HepG2 (cell line): ENCODE measurements around the gene DNAJC7. TPM values are rescaled to one million over a fixed set of nuclear protein-coding genes. Genes with fewer than 3 reads are reported as not detected.

Source experiments
- ETV6 ChIP-seq: sonication (generic); formaldehyde crosslinking; conservative IDR thresholded peaks from 2 replicates; pipeline ENCODE4 v1.4.0; 2020; ENCODE audit warnings: missing genetic modification reagents
- GATAD2A ChIP-seq: IDR thresholded peaks from 2 replicates; pipeline ENCODE4 v1.6.1; 2016
- HIVEP1 ChIP-seq: sonication (generic); formaldehyde crosslinking; IDR thresholded peaks from 2 replicates; pipeline ENCODE4 v1.4.0; 2020; ENCODE audit warnings: mild to moderate bottlenecking, missing genetic modification reagents
- NR2F2 ChIP-seq: IDR thresholded peaks from 2 replicates; pipeline ENCODE4 v1.6.1; 2012; ENCODE audit warnings: low read depth, inconsistent platforms, borderline replicate concordance
- PCBP1 ChIP-seq: fragments of 200-400 bp; formaldehyde crosslinking; IDR thresholded peaks from 2 replicates; pipeline ENCODE4 v1.6.1; 2017; ENCODE audit warnings: mild to moderate bottlenecking, low read depth, low read length, borderline replicate concordance
- RXRA ChIP-seq: sonication (generic); formaldehyde crosslinking; IDR thresholded peaks from 2 replicates; pipeline ENCODE4 v1.5.1; 2020; ENCODE audit warnings: missing genetic modification reagents
- ZNF430 ChIP-seq: sonication (generic); formaldehyde crosslinking; IDR thresholded peaks from 2 replicates; pipeline ENCODE4 v1.9.0; 2021; ENCODE audit warnings: mild to moderate bottlenecking, missing genetic modification reagents
- ZNF44 ChIP-seq: sonication (generic); formaldehyde crosslinking; IDR thresholded peaks from 2 replicates; pipeline ENCODE4 v1.5.1; 2020; ENCODE audit warnings: mild to moderate bottlenecking, missing genetic modification reagents
- ZNF543 ChIP-seq: sonication (generic); formaldehyde crosslinking; IDR thresholded peaks from 2 replicates; pipeline ENCODE4 v1.4.0; 2020; ENCODE audit warnings: mild to moderate bottlenecking, missing genetic modification reagents
- ZNF563 ChIP-seq: sonication (generic); formaldehyde crosslinking; IDR thresholded peaks from 2 replicates; pipeline ENCODE4 v1.8.0; 2022; ENCODE audit warnings: mild to moderate bottlenecking, moderate library complexity, missing genetic modification reagents
- ZNF775 ChIP-seq: sonication (generic); formaldehyde crosslinking; IDR thresholded peaks from 2 replicates; pipeline ENCODE4 v1.4.0; 2020; ENCODE audit warnings: missing genetic modification reagents, mild to moderate bottlenecking, moderate library complexity, borderline replicate concordance
- ZSCAN20 ChIP-seq: sonication (generic); formaldehyde crosslinking; IDR thresholded peaks from 2 replicates; pipeline ENCODE4 v1.4.0; 2020; ENCODE audit warnings: missing genetic modification reagents, mild to moderate bottlenecking, borderline replicate concordance
- polyA plus RNA-seq, 8 experiments: library from polyadenylated mRNA; depleted of rRNA in 3 of 8; stranded (reverse) in 7 of 8; unstranded in 1 of 8; fragments of >200 nt; fragmentation: Illumina TruSeq in 4 of 8; extraction: Trizol in 4 of 8; gene quantifications; 2 replicates each; pipeline versions ENCODE4 v1.2.1 to v1.2.3, GENCODE V29; 2011 to 2016; ENCODE audit warnings: low read depth in 4 of 8, missing spikeins in 1 of 8, mixed read lengths in 1 of 8; ENCODE audit not compliant: insufficient read depth in 1 of 8
- total RNA-seq, 5 experiments: library from RNA; depleted of rRNA; stranded (reverse); fragments of >200 nt; fragmentation: Illumina TruSeq; extraction: Trizol; gene quantifications; 2 replicates each; pipeline ENCODE4 v1.2.3, GENCODE V29; 2016; ENCODE audit warnings: low read depth in 1 of 5
- TF ChIP-seq, protein P1 (sequence below): sonication (generic); formaldehyde crosslinking; IDR thresholded peaks from 2 replicates; pipeline ENCODE4 v1.4.0; 2020; ENCODE audit warnings: mild to moderate bottlenecking, missing genetic modification reagents
- TF ChIP-seq, protein P2 (sequence below): sonication (generic); formaldehyde crosslinking; IDR thresholded peaks from 2 replicates; pipeline ENCODE4 v1.5.0; 2020; ENCODE audit warnings: mild to moderate bottlenecking, missing genetic modification reagents
- TF ChIP-seq, protein P3 (sequence below): IDR thresholded peaks from 2 replicates; pipeline ENCODE4 v1.6.1; 2012; ENCODE audit warnings: low read depth, low read length, improper control_type of control experiment

The DNAJC7 gene
- total and polyA plus RNA-seq, 2 of the 13 experiments (the other 11 are each of a cell fraction or from before 2014, with no cell fraction given): 47.7 to 132 TPM

DNA sequence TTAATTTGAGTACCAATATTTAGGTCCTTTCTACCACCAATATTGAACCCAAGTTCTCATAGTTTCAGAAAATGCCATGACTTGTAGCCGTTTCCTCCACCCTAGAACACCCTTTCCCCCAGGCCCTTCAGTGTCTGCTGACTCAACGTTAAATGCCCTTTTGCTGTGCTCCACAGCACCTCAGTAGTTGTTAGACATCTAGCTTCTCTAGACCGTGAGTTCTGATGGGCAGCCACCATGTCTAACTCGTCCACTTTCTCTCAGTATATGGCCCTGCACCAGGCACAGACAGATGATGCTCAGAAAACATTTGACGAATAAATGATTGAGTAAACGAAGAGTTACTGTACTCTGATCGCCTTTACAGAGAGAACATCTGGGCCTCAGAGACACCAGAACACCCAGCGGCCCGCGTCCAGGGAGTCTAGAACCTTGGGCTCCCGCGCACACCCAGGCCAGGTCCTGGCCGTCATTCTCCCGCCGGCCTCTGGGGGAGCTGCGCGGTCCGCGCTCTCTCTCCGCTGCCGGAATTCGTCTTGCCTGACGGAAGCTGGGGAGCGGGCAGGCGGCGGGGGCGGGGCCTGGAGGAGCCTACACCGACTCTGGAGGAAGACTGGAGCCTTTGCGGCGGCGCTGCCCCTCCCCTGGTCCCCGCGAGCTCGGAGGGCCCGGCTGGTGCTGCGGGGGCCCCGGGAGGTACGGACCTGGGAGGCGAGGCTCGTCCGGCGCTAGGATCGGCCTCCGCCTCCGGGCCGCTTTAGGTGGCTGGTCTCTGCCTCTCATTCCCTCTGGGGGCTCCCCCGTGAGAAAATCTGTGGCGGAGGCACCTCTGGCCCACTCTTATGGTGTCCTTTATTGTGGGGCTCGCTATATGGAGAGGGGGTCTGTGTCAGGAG, 2.5 kb upstream of the DNAJC7 start, which contains the start of gene NKIRAS2 (continued):
- TF ChIP-seq, protein P1, sequence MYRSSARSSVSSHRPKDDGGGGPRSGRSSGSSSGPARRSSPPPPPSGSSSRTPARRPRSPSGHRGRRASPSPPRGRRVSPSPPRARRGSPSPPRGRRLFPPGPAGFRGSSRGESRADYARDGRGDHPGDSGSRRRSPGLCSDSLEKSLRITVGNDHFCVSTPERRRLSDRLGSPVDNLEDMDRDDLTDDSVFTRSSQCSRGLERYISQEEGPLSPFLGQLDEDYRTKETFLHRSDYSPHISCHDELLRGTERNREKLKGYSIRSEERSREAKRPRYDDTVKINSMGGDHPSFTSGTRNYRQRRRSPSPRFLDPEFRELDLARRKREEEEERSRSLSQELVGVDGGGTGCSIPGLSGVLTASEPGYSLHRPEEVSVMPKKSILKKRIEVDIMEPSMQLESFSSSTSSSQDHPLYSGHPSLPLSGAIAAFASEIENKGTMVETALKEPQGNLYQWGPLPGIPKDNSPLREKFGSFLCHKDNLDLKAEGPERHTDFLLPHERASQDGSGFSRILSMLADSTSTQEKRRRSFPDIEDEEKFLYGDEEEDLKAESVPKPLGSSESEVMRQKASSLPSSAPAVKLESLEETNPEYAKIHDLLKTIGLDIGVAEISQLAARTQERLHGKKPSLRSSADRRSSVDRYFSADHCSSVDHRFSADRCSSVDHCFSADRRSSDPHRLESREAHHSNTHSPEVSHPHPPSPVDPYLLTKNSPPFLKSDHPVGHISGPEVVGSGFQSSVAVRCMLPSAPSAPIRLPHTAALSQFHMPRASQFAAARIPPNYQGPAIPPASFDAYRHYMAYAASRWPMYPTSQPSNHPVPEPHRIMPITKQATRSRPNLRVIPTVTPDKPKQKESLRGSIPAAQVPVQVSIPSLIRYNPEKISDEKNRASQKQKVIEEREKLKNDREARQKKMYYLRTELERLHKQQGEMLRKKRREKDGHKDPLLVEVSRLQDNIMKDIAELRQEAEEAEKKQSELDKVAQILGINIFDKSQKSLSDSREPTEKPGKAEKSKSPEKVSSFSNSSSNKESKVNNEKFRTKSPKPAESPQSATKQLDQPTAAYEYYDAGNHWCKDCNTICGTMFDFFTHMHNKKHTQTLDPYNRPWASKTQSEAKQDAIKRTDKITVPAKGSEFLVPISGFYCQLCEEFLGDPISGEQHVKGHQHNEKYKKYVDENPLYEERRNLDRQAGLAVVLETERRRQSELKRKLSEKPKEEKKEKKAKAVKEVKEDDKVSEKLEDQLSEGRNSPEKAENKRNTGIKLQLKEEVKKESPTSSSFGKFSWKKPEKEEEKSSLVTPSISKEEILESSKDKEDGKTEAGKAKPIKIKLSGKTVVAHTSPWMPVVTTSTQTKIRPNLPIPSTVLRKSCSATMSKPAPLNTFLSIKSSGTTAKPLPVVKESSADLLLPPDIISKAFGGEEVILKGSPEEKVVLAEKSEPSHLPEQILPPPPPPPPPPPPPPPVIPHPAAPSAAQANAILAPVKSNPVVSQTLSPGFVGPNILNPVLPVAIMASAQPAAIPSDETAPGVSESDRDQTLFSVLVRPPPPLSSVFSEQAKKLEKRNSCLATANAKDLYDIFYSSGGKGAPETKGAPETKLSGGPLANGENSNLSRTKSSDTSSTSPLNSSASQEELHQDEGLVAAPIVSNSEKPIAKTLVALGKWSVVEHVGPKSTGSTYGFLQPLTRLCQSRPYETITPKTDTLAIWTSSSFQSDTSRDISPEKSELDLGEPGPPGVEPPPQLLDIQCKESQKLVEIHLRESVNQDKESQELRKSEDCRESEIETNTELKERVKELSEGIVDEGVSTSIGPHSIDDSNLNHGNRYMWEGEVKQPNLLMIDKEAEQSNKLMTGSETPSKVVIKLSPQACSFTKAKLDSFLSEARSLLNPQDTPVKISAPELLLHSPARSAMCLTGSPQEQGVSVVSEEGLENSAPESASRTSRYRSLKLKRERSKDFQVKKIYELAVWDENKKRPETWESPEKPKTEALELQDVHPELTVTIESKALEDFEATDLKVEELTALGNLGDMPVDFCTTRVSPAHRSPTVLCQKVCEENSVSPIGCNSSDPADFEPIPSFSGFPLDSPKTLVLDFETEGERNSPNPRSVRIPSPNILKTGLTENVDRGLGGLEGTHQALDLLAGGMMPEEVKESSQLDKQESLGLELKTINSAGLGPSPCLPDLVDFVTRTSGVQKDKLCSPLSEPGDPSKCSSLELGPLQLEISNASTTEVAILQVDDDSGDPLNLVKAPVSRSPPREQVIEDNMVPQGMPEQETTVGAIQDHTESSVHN (CRISPR knock-in tag): no peak
- TF ChIP-seq ZNF543: no peak; the same call in 1 of the 2 replicates
- TF ChIP-seq RXRA (CRISPR knock-in tag): peak; percentile 83
- peak; percentile 80 for TF ChIP-seq GATAD2A (CRISPR knock-in tag)
- TF ChIP-seq, protein P2, sequence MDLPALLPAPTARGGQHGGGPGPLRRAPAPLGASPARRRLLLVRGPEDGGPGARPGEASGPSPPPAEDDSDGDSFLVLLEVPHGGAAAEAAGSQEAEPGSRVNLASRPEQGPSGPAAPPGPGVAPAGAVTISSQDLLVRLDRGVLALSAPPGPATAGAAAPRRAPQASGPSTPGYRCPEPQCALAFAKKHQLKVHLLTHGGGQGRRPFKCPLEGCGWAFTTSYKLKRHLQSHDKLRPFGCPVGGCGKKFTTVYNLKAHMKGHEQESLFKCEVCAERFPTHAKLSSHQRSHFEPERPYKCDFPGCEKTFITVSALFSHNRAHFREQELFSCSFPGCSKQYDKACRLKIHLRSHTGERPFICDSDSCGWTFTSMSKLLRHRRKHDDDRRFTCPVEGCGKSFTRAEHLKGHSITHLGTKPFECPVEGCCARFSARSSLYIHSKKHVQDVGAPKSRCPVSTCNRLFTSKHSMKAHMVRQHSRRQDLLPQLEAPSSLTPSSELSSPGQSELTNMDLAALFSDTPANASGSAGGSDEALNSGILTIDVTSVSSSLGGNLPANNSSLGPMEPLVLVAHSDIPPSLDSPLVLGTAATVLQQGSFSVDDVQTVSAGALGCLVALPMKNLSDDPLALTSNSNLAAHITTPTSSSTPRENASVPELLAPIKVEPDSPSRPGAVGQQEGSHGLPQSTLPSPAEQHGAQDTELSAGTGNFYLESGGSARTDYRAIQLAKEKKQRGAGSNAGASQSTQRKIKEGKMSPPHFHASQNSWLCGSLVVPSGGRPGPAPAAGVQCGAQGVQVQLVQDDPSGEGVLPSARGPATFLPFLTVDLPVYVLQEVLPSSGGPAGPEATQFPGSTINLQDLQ (CRISPR knock-in tag): 0 out of 2 replicates have a peak, but pooled peaks have one; percentile 53
- TF ChIP-seq PCBP1: no peak
- TF ChIP-seq, protein P3, sequence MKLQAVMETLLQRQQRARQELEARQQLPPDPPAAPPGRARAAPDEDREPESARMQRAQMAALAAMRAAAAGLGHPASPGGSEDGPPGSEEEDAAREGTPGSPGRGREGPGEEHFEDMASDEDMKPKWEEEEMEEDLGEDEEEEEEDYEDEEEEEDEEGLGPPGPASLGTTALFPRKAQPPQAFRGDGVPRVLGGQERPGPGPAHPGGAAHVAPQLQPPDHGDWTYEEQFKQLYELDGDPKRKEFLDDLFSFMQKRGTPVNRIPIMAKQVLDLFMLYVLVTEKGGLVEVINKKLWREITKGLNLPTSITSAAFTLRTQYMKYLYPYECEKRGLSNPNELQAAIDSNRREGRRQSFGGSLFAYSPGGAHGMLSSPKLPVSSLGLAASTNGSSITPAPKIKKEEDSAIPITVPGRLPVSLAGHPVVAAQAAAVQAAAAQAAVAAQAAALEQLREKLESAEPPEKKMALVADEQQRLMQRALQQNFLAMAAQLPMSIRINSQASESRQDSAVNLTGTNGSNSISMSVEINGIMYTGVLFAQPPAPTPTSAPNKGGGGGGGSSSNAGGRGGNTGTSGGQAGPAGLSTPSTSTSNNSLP: no peak
- no peak for TF ChIP-seq NR2F2
- peak; percentile 95 for TF ChIP-seq ZNF563 (CRISPR knock-in tag)
- peak; percentile 65; the same call in 1 of the 2 replicates for TF ChIP-seq ETV6 (CRISPR knock-in tag)
- TF ChIP-seq HIVEP1: peak; percentile 90
- no peak for TF ChIP-seq ZNF775 (CRISPR knock-in tag)
- TF ChIP-seq ZNF430: peak; percentile 72; the same call in 1 of the 2 replicates
- TF ChIP-seq ZNF44 (CRISPR knock-in tag): 0 out of 2 replicates have a peak, but pooled peaks have one; percentile 50
- TF ChIP-seq ZSCAN20 (CRISPR knock-in tag): no peak; the same call in 1 of the 2 replicates
